AG04449 (cell line): ENCODE results near the gene LGALS3.
A peak's percentile ranks its signal among the peaks of the same experiment; 100 is the strongest.

Source experiments
- CTCF ChIA-PET: fragments of 350-600 bp; formaldehyde crosslinking; extraction: SDS; loops from one replicate; lab custom pipeline; 2021; ENCODE audit warnings: antibody characterized with exemption; lab: Yijun Ruan, JAX
- POLR2A ChIA-PET: fragments of 400-600, 350-600 bp; formaldehyde crosslinking; extraction: SDS; loops from one replicate; lab custom pipeline; 2020; ENCODE audit warnings: antibody characterized with exemption, inconsistent platforms; lab: Yijun Ruan, JAX
- DNase-seq: peaks from one replicate; pipeline ENCODE4 v3.0.0-alpha.2; 2010; ENCODE audit warnings: low read depth, low spot score
- H3K4me3 ChIP-seq: 2 replicates; pipeline ENCODE4 v1.5.1; 2011; ENCODE audit warnings: low read depth, mild to moderate bottlenecking, control low read depth, low read length
- TF ChIP-seq, protein P1 (sequence below): IDR thresholded peaks from one replicate; pipeline ENCODE4 v1.5.1; 2011; ENCODE audit warnings: mild to moderate bottlenecking, moderate library complexity, low read length, control low read depth, inconsistent platforms; ENCODE audit not compliant: insufficient read depth; ENCODE audit errors: missing control alignments

Gene LGALS3

DNA sequence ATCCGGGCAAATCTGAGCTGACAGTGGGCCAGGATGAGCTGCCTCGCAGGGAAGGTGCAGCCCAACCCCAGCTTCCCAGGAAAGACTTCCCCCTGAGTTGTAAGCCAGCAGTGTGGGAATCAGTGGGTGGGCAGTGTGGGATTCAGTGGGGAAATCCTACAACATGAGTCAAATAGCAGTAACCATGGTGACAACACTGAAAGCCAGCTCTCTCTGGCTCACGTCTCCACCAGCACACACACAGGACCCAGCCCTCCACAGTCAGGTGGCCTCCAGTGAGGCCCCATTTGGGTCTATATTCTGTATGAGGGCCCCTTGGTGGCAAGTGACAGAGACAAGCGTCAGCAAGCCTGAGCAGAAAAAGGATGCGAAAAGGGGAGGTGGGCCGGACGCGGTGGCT, 6.0 kb upstream of the LGALS3 start:
- ChIA-PET POLR2A (interaction anchor here (0.7 to 1.4 kb wide), 2 partner anchors 15 to 20 kb away, joined by 4 to 8 read pairs; no protein-coding TSS in a partner anchor), CTCF (interaction anchor here (1.0 to 1.7 kb wide), 5 partner anchors 9 to 35 kb away, joined by 3 to 5 read pairs (median 3); no protein-coding TSS in a partner anchor)
- H3K4me3 ChIP-seq: no peak overlapping the region; the same call in 1 of the 2 replicates
- peak; percentile 73 for DNase-seq
- TF ChIP-seq, protein P1, sequence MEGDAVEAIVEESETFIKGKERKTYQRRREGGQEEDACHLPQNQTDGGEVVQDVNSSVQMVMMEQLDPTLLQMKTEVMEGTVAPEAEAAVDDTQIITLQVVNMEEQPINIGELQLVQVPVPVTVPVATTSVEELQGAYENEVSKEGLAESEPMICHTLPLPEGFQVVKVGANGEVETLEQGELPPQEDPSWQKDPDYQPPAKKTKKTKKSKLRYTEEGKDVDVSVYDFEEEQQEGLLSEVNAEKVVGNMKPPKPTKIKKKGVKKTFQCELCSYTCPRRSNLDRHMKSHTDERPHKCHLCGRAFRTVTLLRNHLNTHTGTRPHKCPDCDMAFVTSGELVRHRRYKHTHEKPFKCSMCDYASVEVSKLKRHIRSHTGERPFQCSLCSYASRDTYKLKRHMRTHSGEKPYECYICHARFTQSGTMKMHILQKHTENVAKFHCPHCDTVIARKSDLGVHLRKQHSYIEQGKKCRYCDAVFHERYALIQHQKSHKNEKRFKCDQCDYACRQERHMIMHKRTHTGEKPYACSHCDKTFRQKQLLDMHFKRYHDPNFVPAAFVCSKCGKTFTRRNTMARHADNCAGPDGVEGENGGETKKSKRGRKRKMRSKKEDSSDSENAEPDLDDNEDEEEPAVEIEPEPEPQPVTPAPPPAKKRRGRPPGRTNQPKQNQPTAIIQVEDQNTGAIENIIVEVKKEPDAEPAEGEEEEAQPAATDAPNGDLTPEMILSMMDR: no peak

DNA sequence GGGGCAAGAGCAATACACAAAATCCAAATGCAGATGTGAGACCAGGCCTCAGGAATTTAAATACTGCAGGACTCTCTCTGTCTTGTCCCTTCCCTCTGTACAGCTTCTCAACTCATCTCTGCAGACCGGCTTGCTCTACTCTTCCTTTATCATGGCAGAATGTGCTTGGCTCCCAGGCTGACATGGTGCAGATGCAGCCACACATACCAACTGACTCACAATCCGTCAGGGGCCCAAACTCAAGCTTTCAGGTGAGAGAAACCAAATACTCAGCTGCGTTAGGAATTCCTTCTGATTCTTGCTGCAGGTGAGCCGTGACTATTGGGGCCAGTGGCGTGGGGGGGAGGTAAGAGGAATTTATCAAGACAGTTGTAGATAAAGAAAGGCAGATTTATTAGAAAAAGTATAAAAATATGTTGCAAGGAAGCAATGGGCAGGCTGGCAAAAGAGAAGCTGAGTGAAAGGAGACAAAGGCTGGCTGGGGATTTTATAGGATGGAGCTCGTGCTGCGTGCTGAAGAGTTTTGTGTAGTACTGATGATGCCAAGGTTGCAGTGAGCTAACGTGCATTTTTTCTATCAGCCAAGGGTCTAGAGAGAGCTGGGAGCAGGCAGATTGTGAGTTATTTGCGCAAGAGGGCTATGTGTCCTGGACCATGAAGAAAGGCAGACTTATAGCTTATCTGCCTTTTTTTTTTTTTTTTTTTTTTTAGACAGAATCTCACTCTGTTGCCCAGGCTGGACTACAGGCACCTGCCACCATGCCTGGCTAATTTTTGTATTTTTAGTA, 5.0 kb upstream of the LGALS3 start:
- ChIA-PET POLR2A (interaction anchor here (1.0 to 1.4 kb wide), 2 partner anchors 9 to 21 kb away, joined by 3 to 8 read pairs; no protein-coding TSS in a partner anchor), CTCF (interaction anchor here (0.8 to 1.4 kb wide), 5 partner anchors 10 to 34 kb away, joined by 3 to 7 read pairs (median 3); no protein-coding TSS in a partner anchor)
- H3K4me3 ChIP-seq: no peak overlapping the region
- DNase-seq: no peak
- TF ChIP-seq, protein P1: no peak

DNA sequence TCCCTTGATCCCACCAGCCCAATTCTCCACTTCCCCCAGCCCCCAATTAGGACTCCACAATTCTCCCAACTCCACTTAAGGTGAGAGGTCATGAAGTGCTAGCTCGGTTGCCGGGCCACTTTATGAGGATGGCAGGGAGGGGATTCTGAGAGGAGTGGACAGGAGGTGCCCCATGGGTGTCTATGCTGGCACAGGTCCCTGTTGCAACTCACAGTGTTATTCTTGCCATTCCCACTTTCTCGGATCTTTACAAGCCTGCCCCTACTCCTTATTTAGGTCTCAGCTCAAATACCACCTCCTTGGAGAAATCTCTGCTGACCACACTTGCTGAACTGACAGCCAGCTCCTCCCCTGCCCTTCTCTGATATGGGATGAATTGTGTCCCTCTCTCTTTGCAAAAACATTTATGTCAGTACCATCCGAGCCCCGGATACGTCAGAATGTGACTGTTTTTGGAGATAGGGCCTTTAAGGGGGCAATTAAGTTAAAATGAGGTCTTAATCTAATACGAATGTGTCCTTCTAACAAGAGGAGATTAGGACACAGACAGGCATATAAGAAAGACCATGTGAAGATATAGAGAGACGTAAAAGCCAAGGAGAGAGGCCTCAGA, 4.2 kb upstream of the LGALS3 start:
- H3K4me3 ChIP-seq: no peak overlapping the region
- no peak for DNase-seq
- ChIA-PET CTCF (interaction anchor here (1.0 to 1.4 kb wide), 3 partner anchors 9 to 11 kb away, joined by 3 to 7 read pairs (median 6); no protein-coding TSS in a partner anchor), POLR2A (interaction anchor here (1.0 kb wide), 1 partner anchor 9 kb away, joined by 3 read pairs; no protein-coding TSS in a partner anchor)
- TF ChIP-seq, protein P1: no peak

DNA sequence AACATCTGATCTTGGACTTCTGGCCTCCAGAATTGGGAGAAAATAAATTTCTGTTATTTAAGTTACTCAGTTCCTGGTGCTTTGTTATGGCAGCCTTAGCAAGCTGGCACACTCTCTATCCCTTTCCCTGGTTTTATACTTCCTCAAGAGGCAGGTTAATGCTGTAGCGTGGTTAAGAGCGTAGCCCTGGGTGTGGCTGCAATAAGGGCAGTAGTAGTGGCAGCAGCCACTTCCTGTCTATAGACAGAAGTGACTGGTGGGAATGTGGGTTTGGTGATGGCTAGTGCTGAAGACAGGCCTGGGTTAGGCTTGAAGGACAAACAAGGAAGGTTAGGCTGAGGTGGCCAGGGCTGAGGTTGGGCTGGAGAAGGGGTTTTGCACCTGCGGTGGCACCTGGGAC, 3.6 kb upstream of the LGALS3 start:
- CTCF ChIA-PET: interaction anchor here (1.4 kb wide), 1 partner anchor 9 kb away, joined by 7 read pairs; no protein-coding TSS in a partner anchor
- TF ChIP-seq, protein P1: no peak
- no peak overlapping the region for H3K4me3 ChIP-seq
- POLR2A ChIA-PET: no interaction called here
- DNase-seq: no peak

DNA sequence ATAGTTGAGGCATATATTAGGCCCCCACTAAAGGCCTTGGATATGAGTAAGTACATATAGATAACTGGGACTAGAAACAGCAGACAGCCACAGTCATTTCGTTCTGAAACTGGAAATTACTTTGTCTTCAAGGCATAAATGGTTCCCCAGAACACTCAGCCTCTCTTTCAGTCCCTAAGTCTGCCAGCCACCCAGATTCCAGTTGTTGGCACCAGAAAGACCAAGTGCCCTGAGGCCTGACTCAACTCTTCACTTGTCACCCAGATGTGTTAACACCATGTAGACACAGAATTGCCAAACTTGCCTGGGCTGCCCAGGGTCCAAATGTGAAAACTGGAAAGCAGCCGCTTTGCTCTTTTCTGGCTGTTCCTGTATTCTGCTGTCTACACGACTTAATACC, 3.0 kb upstream of the LGALS3 start:
- no peak for DNase-seq
- ChIA-PET POLR2A (no interaction called here), CTCF (no interaction called here)
- TF ChIP-seq, protein P1: no peak
- no peak overlapping the region for H3K4me3 ChIP-seq
